H9 (cell line): ENCODE results near the gene AKT1. TPM values are rescaled to one million over a fixed set of nuclear protein-coding genes. Genes with fewer than 3 reads are reported as not detected.

Source experiments
- DNase-seq: peaks from one replicate; pipeline ENCODE4 v3.0.0-alpha.2; 2017
- H2AFZ ChIP-seq: one replicate; pipeline ENCODE4 v1.6.1; 2013; ENCODE audit warnings: mild to moderate bottlenecking, low read length, control low read depth, moderate library complexity
- H2AK5ac ChIP-seq: 2 replicates; pipeline ENCODE4 v1.6.1; 2013; ENCODE audit warnings: low read length, control low read depth, mixed read lengths; ENCODE audit not compliant: insufficient read length
- H2BK120ac ChIP-seq: one replicate; pipeline ENCODE4 v1.6.1; 2013; ENCODE audit warnings: low read depth, mild to moderate bottlenecking, low read length, control low read depth, inconsistent platforms; ENCODE audit not compliant: poor library complexity, severe bottlenecking
- H2BK12ac ChIP-seq: 2 replicates; pipeline ENCODE4 v1.6.1; 2013; ENCODE audit warnings: low read length, control low read depth, mixed read lengths, low read depth; ENCODE audit not compliant: insufficient read length
- H2BK15ac ChIP-seq: 2 replicates; pipeline ENCODE4 v1.6.1; 2013; ENCODE audit warnings: low read depth, low read length, control low read depth
- H2BK20ac ChIP-seq: one replicate; pipeline ENCODE4 v1.6.1; 2013; ENCODE audit warnings: low read depth, mild to moderate bottlenecking, low read length, control low read depth, inconsistent platforms; ENCODE audit not compliant: poor library complexity, severe bottlenecking
- H2BK5ac ChIP-seq: 2 replicates; pipeline ENCODE4 v1.6.1; 2013; ENCODE audit warnings: low read length, control low read depth, mixed read lengths; ENCODE audit not compliant: insufficient read length
- H3K14ac ChIP-seq: 2 replicates; pipeline ENCODE4 v1.6.1; 2013; ENCODE audit warnings: low read length, control low read depth; ENCODE audit not compliant: insufficient read depth
- H3K18ac ChIP-seq: 2 replicates; pipeline ENCODE4 v1.6.1; 2013; ENCODE audit warnings: low read depth, mild to moderate bottlenecking, mixed read lengths, low read length, control low read depth; ENCODE audit not compliant: insufficient read length
- H3K23ac ChIP-seq: 2 replicates; pipeline ENCODE4 v1.6.1; 2013; ENCODE audit warnings: low read length, control low read depth, mixed read lengths, low read depth; ENCODE audit not compliant: insufficient read length
- H3K23me2 ChIP-seq: 2 replicates; pipeline ENCODE4 v1.6.1; 2013; ENCODE audit warnings: low read depth, mild to moderate bottlenecking, mixed read lengths, low read length, control low read depth; ENCODE audit not compliant: insufficient read length, poor library complexity, severe bottlenecking
- H3K27ac ChIP-seq: 2 replicates; pipeline ENCODE4 v1.5.1; 2013; ENCODE audit warnings: low read length, control low read depth, mixed read lengths, low read depth; ENCODE audit not compliant: insufficient read length
- H3K27me3 ChIP-seq: 2 replicates; pipeline ENCODE4 v1.6.1; 2013; ENCODE audit warnings: low read length, control low read depth, inconsistent platforms; ENCODE audit not compliant: insufficient read depth
- H3K4ac ChIP-seq: 2 replicates; pipeline ENCODE4 v1.6.1; 2013; ENCODE audit warnings: low read depth, mild to moderate bottlenecking, control low read depth, inconsistent platforms, low read length, moderate library complexity
- H3K4me1 ChIP-seq: 2 replicates; pipeline ENCODE4 v1.6.1; 2013; ENCODE audit warnings: low read length, control low read depth, inconsistent platforms; ENCODE audit not compliant: insufficient read depth
- H3K4me2 ChIP-seq: 2 replicates; pipeline ENCODE4 v1.6.1; 2013; ENCODE audit warnings: low read length, control low read depth, mixed read lengths; ENCODE audit not compliant: insufficient read length, insufficient read depth
- H3K56ac ChIP-seq: 2 replicates; pipeline ENCODE4 v1.6.1; 2013; ENCODE audit warnings: low read depth, mild to moderate bottlenecking, mixed read lengths, low read length, control low read depth; ENCODE audit not compliant: insufficient read length
- H3K79me1 ChIP-seq: 2 replicates; pipeline ENCODE4 v1.6.1; 2013; ENCODE audit warnings: low read depth, mild to moderate bottlenecking, moderate library complexity, low read length, control low read depth, inconsistent platforms; ENCODE audit not compliant: insufficient read depth, poor library complexity, severe bottlenecking
- H3K79me2 ChIP-seq: 2 replicates; pipeline ENCODE4 v1.6.1; 2013; ENCODE audit warnings: low read length, control low read depth, inconsistent platforms; ENCODE audit not compliant: insufficient read depth
- H3K9ac ChIP-seq: 2 replicates; pipeline ENCODE4 v1.6.1; 2013; ENCODE audit warnings: low read length, control low read depth, mixed read lengths; ENCODE audit not compliant: insufficient read length; ENCODE audit errors: extremely low read depth
- H3K9me3 ChIP-seq: one replicate; pipeline ENCODE4 v1.6.1; 2013; ENCODE audit warnings: low read depth, low read length, inconsistent platforms; ENCODE audit not compliant: control insufficient read depth
- H3T11ph ChIP-seq: one replicate; pipeline ENCODE4 v1.6.1; 2013; ENCODE audit warnings: mild to moderate bottlenecking, low read length, control low read depth, inconsistent platforms
- H4K20me1 ChIP-seq: one replicate; pipeline ENCODE4 v1.6.1; 2013; ENCODE audit not compliant: control insufficient read depth, insufficient read length, insufficient read depth
- H4K5ac ChIP-seq: 2 replicates; pipeline ENCODE4 v1.6.1; 2013; ENCODE audit warnings: low read depth, mild to moderate bottlenecking, mixed read lengths, low read length, control low read depth; ENCODE audit not compliant: insufficient read length
- H4K8ac ChIP-seq: replicated peaks from 2 replicates; pipeline ENCODE4 v1.6.1; 2013; ENCODE audit warnings: low read length, control low read depth, mixed read lengths, low read depth; ENCODE audit not compliant: insufficient read length
- H4K91ac ChIP-seq: 2 replicates; pipeline ENCODE4 v1.6.1; 2013; ENCODE audit warnings: low read depth, mild to moderate bottlenecking, moderate library complexity, mixed read lengths, low read length, control low read depth; ENCODE audit not compliant: insufficient read length
- H3K27ac Mint-ChIP-seq, 3 experiments: 2 replicates in 2 of 3; 3 replicates in 1 of 3; pipeline ENCODE4 v1.8.0; 2020 to 2021; ENCODE audit warnings: mixed read lengths in 3 of 3, mild to moderate bottlenecking in 1 of 3, moderate library complexity in 1 of 3
- H3K27me3 Mint-ChIP-seq: 2 replicates; pipeline ENCODE4 v1.8.0; 2021; ENCODE audit warnings: low read depth, mild to moderate bottlenecking, moderate library complexity, mixed read lengths
- H3K36me3 Mint-ChIP-seq, 3 experiments: 2 replicates in 2 of 3; 3 replicates in 1 of 3; pipeline ENCODE4 v1.8.0; 2020 to 2021; ENCODE audit warnings: low read depth in 3 of 3, mixed read lengths in 3 of 3; ENCODE audit not compliant: insufficient read depth in 1 of 3
- H3K4me1 Mint-ChIP-seq, 2 experiments: 2 replicates each; pipeline ENCODE4 v1.8.0; 2020; ENCODE audit warnings: mixed read lengths in 2 of 2
- H3K4me3 Mint-ChIP-seq, 2 experiments: 2 replicates in 1 of 2; 3 replicates in 1 of 2; pipeline ENCODE4 v1.8.0; 2020 to 2021; ENCODE audit warnings: mild to moderate bottlenecking in 2 of 2, mixed read lengths in 2 of 2, moderate library complexity in 1 of 2
- H3K9me3 Mint-ChIP-seq, 2 experiments: 2 replicates in 1 of 2; 3 replicates in 1 of 2; pipeline ENCODE4 v1.8.0; 2020; ENCODE audit warnings: mild to moderate bottlenecking in 2 of 2, mixed read lengths in 2 of 2, moderate library complexity in 1 of 2
- CTCF ChIP-seq: fragments of 200-600 bp; sonication (generic); conservative IDR thresholded peaks from 3 replicates; pipeline ENCODE4 v1.8.0; 2021; ENCODE audit warnings: antibody characterized with exemption, mild to moderate bottlenecking
- WGBS: extraction: QIAGEN DNeasy Blood & Tissue Kit; methylation state at CpG from one replicate; pipeline ENCODE4 v1.1.7; 2013; ENCODE audit warnings: missing lambda C conversion rate, low lambda C conversion rate, mixed read lengths; ENCODE audit not compliant: insufficient read length; ENCODE audit errors: extremely low coverage; 5-methylcytosine and 5-hydroxymethylcytosine counted together
- total RNA-seq: library from RNA; stranded (reverse); gene quantifications from 2 replicates; pipeline ENCODE4 v1.2.1, GENCODE V29; 2021

Gene AKT1
- total RNA-seq, 1 experiment from 2014 or later, result 101 TPM

GRCh38 chr14:104806625-104807465 is 11.3 kb upstream of the AKT1 start:
- Histone ChIP-seq H3K27me3 (peaks cover 8% of the 10 kb centered on the region; the same call in 1 of the 2 replicates), H3K4me2 (no peak overlapping the region), H2BK5ac (no peak overlapping the region), H3K56ac (no peak overlapping the region), H2BK20ac (no peak overlapping the region), H2AFZ (no peak overlapping the region), H3K79me2 (no peaks in the 10 kb centered on the region), H2BK120ac (no peak overlapping the region), H3K4ac (no peak overlapping the region), H3K27ac (no peak overlapping the region), H4K5ac (no peak overlapping the region), H3K14ac (no peak overlapping the region), H4K91ac (no peak overlapping the region), H2BK15ac (no peak overlapping the region), H2AK5ac (no peak overlapping the region), H2BK12ac (no peak overlapping the region), H4K20me1 (no peaks in the 10 kb centered on the region), H3K23me2 (no peaks in the 10 kb centered on the region), H4K8ac (no peak overlapping the region), H3K79me1 (no peaks in the 10 kb centered on the region), H3K9me3 (no peaks in the 10 kb centered on the region), H3K4me1 (no peaks in the 10 kb centered on the region), H3T11ph (no peak overlapping the region), H3K23ac (no peak overlapping the region), H3K9ac (no peak overlapping the region), H3K18ac (no peak overlapping the region)
- no CpG with 5 or more reads among the region's 10 CpGs for WGBS
- Mint-ChIP-seq H3K27ac (no peak overlapping the region), H3K9me3 (peaks cover 4 to 5% of the 10 kb centered on the region in 2 experiments; a peak in 4 of 5 replicates), H3K36me3 (peaks cover 0 to 4% (median 0%) of the 10 kb centered on the region in 3 experiments; a peak in 3 of 7 replicates), H3K4me1 (no peaks in the 10 kb centered on the region), H3K27me3 (peaks cover 37% of the 10 kb centered on the region), H3K4me3 (no peak overlapping the region)
- TF ChIP-seq CTCF, result no peak
- no peak for DNase-seq
